Activated CD8-positive, alpha-beta memory T cell treated with anti-CD3 and anti-CD28 coated beads, Interleukin-2, amount 50 U/mL, for 1 hour (primary cell): ENCODE data around the gene IGFL1.
"Not testable (repeated sequence)": the region's sequence is repeated elsewhere in the genome, so short reads cannot be mapped to it uniquely, and the experiment has no call there.

ENCODE experiments used
- DNase-seq: peaks from one replicate; pipeline ENCODE4 v3.0.0-alpha.2; 2020; ENCODE audit errors: extremely low read depth

Gene IGFL1

DNA sequence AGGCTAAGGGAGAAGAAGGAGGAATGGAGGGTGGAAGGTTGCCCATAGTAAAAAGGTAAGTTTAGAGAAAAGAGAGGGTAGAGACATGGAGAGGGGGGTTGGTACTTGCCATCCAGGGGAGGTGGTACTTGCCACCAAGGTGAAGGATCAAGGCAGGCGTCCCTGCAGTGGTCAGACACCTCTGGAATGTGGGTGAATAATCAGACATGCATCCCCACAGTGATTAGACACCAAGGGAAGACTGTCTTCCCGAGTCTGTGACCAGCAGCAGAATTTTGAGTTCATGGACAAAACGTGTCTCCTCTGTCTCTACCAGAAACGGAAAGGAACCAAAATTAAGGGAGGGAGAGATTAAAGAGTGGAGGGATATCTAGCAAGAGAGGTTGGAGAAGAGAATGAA is 27.1 kb upstream of the IGFL1 start:
- no peak for DNase-seq

DNA sequence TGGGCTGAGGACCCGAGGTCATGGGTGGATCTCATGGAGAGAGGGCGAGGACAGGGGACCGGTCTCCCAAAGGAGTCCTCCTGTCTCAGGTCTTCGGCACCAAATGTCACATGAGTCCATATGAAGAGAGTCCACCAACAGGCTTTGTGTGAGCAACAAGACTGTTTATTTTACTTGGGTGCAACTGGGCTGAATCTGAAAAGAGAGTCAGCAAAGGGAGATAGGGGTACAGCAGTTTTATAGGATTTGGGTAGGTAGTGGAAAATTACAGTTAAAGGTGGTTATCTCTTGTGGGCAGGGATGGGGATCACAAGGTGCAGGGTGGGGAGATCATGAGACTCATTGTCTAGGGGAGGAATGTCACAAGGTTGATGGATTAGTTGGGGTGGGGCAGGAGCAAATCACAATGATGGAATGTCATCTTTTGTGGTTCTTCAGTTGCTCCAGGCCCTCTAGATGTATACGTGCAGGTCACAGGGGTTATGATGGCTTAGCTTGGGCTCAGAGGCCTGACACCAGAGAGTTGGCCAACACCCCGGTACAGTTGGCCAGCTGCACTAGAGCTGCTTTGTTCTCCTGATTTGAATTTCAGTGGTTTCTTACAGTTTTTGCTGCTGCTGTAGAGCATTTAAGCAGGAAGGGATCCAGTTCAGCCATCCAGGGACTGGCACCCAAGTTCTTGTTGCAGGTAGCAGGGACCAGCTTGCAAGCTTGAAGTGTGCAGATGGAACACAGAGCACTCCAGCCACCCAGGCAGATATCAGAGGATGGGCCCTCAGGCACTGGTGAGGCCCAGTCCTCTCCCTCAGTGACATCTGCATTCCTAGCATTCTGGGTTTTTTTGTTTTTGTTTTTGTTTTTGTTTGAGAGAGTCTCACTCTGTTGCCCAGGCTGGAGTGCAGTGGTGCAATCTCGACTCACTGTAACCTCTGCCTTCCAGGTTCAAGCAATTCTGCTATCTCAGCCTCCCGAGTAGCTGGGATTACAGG is 26.4 kb upstream of the IGFL1 start:
- no peak for DNase-seq

DNA sequence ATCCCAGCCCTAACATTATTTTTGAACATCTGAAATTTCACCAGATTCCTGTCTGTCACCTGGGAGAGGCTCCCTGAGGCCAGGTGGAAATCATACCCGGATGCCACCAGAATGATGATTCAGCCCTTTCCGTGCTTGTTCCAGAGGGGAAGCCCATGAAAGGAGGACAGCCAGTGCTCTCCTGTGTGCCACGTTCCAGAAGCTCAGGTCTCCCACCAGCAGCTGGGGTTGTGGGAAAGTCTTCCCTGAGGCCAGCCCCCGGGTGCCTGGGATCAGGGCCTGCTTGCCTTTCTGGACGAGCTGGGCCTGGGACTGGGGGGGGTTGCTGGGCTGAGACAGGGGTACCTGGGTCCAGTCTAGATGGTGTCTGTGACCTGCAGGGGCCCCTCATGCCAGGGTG is 25.5 kb upstream of the IGFL1 start:
- no peak for DNase-seq

DNA sequence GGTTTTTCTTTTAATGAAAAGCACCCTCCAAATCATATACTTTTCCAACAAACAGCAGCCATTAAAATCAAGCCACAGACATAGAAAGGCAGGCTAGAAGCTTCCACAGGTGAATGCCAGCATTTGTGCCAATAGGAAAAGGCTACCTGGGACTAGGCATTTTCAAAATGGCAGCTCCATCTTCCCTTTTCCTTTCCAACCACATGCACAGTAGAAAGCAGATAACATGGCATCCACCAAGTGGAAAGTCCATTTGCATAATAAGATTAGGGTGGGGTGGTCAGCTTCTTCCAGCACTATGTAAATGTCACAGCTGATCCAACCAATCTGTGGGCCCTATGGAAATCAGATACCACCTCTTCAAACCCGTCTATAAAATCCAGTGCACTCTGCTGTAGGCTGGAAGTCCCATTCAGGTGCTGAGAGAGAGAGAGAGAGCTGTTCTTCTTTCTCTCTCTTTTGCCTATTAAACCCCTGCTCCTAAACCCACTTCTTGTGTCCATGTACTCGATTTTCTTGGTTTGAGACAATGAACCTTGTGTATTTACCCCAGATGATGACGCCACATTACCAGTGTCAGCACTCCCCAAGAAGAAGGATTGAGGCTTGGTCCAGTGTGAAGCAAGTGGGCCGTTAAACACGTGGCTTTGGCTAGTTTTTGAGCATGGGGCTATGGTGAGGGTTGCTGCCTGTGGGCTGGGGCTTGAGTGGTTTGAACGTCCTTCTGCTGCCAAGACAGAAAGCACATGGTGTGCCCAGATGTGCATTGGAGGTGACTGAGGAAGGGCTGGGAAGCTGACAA is 24.2 kb upstream of the IGFL1 start:
- no peak for DNase-seq

- DNase-seq = no peak
These were observed 23.4 kb upstream of the IGFL1 start for GRCh38 chr19:46206176-46206575.

- no peak for DNase-seq
These were observed 22.9 kb upstream of the IGFL1 start for GRCh38 chr19:46206682-46207081.

DNA sequence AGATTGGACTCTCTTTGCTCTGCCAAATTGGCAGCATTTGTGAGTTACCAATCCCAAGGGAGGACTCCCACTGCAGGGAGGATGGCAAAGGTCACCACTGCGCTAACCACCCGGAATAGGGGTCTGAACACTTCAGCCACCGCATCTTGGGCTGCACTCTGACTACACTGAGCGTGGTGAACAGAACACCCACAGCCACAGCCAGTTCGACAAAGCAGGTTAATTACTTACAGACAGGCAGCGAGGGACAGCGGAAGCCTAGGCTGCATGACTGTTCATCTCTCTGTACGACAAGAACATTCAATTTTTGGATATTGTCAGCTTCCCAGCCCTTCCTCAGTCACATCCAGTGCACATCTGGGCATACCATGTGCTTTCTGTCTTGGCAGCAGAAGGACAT is 21.7 kb upstream of the IGFL1 start:
- not testable (repeated sequence) for DNase-seq

DNA sequence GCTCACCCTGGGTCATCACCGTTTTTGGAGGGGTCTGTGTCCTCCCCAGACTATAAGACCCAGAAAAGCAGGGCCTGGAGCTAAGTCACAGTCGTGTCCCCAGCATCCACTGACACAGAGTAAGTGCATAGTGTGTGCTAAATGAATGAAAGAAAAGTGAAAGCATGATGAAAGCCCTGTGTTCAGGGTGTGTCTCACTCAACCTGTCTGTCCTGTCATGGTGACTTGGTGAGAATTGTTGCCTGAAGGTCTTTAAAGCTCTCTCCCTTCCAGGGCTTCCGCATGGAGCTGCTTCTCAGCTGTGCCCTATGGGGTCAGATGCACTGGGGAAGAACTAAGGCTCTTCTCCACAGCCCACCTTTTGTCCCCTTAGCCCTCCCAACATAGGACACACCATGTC is 20.5 kb upstream of the IGFL1 start:
- DNase-seq = no peak

- no peak for DNase-seq
These were observed 20.1 kb upstream of the IGFL1 start for GRCh38 chr19:46209472-46209871.

- DNase-seq = no peak
These were observed 18.9 kb upstream of the IGFL1 start for GRCh38 chr19:46210669-46211068.

DNA sequence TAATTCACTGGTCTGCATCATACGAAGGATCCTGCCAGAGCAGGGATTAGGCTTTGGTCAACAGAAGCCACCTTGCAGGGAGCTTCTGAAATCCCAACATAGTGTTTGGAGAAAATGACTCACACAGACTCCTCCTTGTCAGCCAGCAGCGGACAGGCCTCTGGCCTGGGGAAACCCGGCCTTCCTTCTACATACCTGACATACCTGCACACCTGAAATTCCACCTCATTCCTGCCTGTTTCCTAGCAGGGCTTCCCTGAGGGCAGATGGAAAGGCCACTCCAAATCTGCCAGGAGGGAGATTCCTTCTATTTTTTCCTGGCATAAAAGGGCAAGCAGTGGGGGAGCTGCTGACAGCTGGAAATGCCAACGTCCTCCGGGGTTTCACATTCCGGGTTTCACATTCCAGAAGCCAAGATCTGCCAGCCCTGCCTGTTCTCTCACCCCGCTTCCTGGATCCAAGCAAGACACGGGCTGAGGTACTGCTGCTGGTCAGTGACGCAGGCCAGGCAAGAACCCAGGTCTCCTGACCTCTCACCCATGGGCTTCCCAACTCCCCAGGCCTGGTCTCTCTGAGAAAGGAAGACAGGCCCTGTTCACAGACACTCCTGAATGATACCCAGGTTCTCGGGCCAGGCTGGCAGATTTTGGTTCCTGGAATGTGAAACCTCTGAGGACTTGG is 18.2 kb upstream of the IGFL1 start:
- DNase-seq = no peak

DNA sequence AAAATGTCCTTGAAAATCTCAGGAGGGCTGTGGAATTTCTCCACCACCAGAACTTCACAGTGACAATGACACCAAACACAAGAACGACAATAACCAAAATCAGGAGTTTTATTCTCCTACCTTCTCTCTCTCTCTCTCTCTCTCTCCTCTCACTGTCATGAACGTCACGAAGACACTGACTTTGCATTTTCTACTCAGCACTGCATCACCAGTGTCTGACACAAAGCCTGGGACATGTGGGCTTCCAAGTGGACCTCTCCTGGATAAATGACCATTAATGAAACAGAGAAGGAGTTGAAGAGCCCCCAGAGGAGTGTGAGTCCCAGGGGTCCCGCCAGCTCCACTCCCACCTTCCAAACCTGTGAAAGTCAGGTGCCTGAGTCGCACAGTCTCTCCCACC is 16.9 kb upstream of the IGFL1 start:
- DNase-seq = not testable (repeated sequence)

GRCh38 chr19:46213156-46213555 is 16.4 kb upstream of the IGFL1 start:
- DNase-seq = no peak

GRCh38 chr19:46213806-46214205 is 15.7 kb upstream of the IGFL1 start:
- no peak for DNase-seq

DNA sequence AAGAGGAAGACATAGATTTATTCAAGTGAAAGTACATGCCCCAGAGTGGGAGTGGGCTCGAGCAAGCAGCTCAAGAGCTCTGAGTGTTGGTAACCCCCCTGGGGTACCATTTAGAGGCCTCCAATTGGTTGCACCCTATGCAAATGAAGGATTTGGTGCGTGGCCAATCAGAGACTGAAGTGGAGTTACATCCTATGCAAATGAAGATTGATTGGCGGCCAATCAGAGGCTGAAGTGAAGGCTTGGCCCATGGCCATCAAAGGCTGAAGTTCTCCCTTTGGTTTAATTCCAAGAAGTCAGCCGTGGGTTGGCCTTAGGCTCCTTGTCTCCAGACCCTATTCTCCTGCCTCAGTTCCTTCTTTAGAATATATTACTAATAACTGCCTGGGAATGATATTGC is 12.9 kb upstream of the IGFL1 start:
- DNase-seq = no peak

- DNase-seq = no peak
These were observed 12.1 kb upstream of the IGFL1 start for GRCh38 chr19:46217476-46217875.

DNA sequence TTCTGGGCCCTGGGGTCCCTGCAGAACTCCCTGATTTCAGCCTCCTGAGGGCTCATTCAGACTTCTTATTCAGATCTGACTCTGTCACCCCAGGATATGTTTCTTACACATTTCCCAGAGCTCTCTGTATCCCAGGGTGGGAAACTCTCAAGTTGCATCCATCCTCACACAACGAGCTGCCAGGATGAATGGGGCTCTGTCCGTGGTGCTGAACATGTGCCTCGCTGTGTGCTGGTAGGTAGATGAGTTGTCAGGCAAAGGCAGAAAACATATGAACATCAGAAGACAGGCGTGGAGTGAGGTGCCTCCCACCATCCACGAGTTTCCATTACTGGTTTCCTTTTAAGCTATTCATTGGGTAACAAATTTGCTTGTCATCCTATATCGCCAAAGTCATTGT is 11.4 kb upstream of the IGFL1 start:
- DNase-seq = no peak

DNA sequence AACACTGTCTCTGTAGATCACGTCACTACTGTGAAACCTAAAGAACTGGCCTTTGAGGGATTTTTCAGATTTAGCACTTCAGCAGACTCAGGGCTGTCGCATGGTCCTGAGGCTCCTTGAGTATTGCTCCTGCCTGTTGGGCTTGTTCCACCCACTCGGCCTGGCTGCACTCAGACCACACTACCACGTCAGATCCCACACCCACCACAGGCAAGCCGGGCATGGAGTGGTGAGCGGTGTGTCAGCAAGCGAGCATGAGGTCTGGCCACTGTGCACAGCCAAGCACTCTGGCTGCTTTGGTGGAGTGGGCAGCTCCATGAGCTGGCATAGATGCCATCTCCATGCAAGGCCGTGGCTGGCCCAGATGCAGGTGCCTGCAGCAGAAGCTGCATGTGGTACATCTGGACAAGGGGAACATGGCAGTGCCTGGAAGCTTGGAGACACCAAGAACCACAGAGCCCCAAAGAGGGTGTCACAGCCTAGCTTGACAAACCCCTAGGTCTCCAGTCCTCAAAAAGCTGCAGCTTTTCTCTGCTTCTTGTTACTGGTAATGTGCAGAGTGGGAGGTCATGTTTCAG is 9.4 kb upstream of the IGFL1 start:
- no peak for DNase-seq

- no peak for DNase-seq
These were observed 8.4 kb upstream of the IGFL1 start for GRCh38 chr19:46221152-46221551.

GRCh38 chr19:46221981-46222610 is 7.4 kb upstream of the IGFL1 start:
- DNase-seq = no peak

- not testable (repeated sequence) for DNase-seq
These were observed 5.8 kb upstream of the IGFL1 start for GRCh38 chr19:46223787-46224186.
